Breast epithelium (tissue), 4 donors: ENCODE measurements around the gene BLOC1S6. TPM values are rescaled to one million over a fixed set of nuclear protein-coding genes. Genes with fewer than 3 reads are reported as not detected.

Experiments used
- DNase-seq, 2 donors: peaks; one replicate each; pipeline ENCODE4 v3.0.0-alpha.2; 2019; ENCODE audit warnings: low spot score in 2 of 2
- H3K27ac ChIP-seq, 2 donors: fragments of 200-600 bp; sonication (generic) in 1 of 2; one replicate each; pipeline ENCODE4 v1.5.1; 2016 to 2019; ENCODE audit warnings: mild to moderate bottlenecking in 1 of 2
- H3K27me3 ChIP-seq, 2 donors: fragments of 200-600 bp; sonication (generic) in 1 of 2; one replicate each; pipeline versions ENCODE4 v1.5.1 to v1.6.0; 2017 to 2019; ENCODE audit warnings: control low read depth in 1 of 2, mild to moderate bottlenecking in 1 of 2
- H3K36me3 ChIP-seq: fragments of 200-600 bp; one replicate; pipeline ENCODE4 v1.5.1; 2019
- H3K4me1 ChIP-seq, 2 donors: fragments of 200-600 bp; sonication (generic); one replicate each; pipeline ENCODE4 v1.5.1; 2016 to 2019; ENCODE audit warnings: control low read depth in 1 of 2
- H3K4me3 ChIP-seq, 3 donors: fragments of 200-600 bp; sonication (generic); 1 replicate in 2 of 3; 2 replicates in 1 of 3; pipeline ENCODE4 v1.5.1; 2016 to 2019; ENCODE audit warnings: mild to moderate bottlenecking in 3 of 3, moderate library complexity in 2 of 3
- H3K9me3 ChIP-seq, 2 donors: fragments of 200-600 bp; sonication (generic) in 1 of 2; one replicate each; pipeline ENCODE4 v1.5.1; 2016 to 2019; ENCODE audit warnings: control low read depth in 1 of 2
- CTCF ChIP-seq, 3 donors: fragments of 450-650 bp; IDR thresholded peaks; one replicate each; pipeline ENCODE4 v1.5.1; 2016 to 2017; ENCODE audit warnings: antibody characterized with exemption in 3 of 3, mild to moderate bottlenecking in 3 of 3, moderate library complexity in 3 of 3
- POLR2A ChIP-seq: fragments of 450-650 bp; IDR thresholded peaks from one replicate; pipeline ENCODE4 v1.6.1; 2016; ENCODE audit warnings: antibody characterized with exemption, mild to moderate bottlenecking, moderate library complexity
- POLR2AphosphoS5 ChIP-seq, 3 donors: sonication (generic); formaldehyde crosslinking; IDR thresholded peaks; one replicate each; pipeline ENCODE4 v1.6.1; 2017; ENCODE audit warnings: antibody characterized with exemption in 3 of 3
- intact Hi-C: fragments of 100-400 bp; cut with DNase I; formaldehyde crosslinking; loops from one replicate; pipeline ENCODE4 v1.15.1; 2023; ENCODE audit warnings: low total_unique reads
- total RNA-seq, 3 donors: library from RNA; depleted of rRNA; stranded (reverse); fragments of >200 nt; gene quantifications; one replicate each; pipeline ENCODE4 v1.1.0, GENCODE V29; 2016

Gene BLOC1S6
- total RNA-seq, 3 donors from 2014 or later: 52.1 to 94.1 (median 68.5) TPM

- no peak for TF ChIP-seq POLR2AphosphoS5 (IDR thresholded peaks at IDR 0.05)
- TF ChIP-seq POLR2A: no peak
- TF ChIP-seq CTCF (IDR thresholded peaks at IDR 0.05): no peak
- Histone ChIP-seq H3K27me3 (no peaks in the 10 kb centered on the region), H3K9me3 (no peaks in the 10 kb centered on the region), H3K27ac (no peak overlapping the region), H3K4me1 (no peaks in the 10 kb centered on the region), H3K36me3 (no peaks in the 10 kb centered on the region), H3K4me3 (no peak overlapping the region)
- intact Hi-C loops: no loop called here
- DNase-seq: no peak
Measured at GRCh38 chr15:45616901-45617323, 29.7 kb downstream of the BLOC1S6 start.

- H3K4me1 ChIP-seq: no peaks in the 10 kb centered on the region
- H3K4me3 ChIP-seq: no peak overlapping the region
- no peaks in the 10 kb centered on the region for H3K27me3 ChIP-seq
- no peaks in the 10 kb centered on the region for H3K9me3 ChIP-seq
- intact Hi-C loops: no loop called here
- TF ChIP-seq CTCF (IDR thresholded peaks at IDR 0.05) (no peak), POLR2AphosphoS5 (IDR thresholded peaks at IDR 0.05) (no peak), POLR2A (no peak)
- H3K27ac ChIP-seq: no peak overlapping the region
- no peaks in the 10 kb centered on the region for H3K36me3 ChIP-seq
- no peak for DNase-seq
Measured at GRCh38 chr15:45618813-45619212, 31.6 kb downstream of the BLOC1S6 start.

GRCh38 chr15:45628136-45628535 lies 41.0 kb downstream of the BLOC1S6 start:
- intact Hi-C loops: no loop called here
- Histone ChIP-seq H3K27ac (no peak overlapping the region), H3K27me3 (no peaks in the 10 kb centered on the region), H3K9me3 (peaks cover 11 to 20% of the 10 kb centered on the region in 2 donors), H3K4me1 (no peaks in the 10 kb centered on the region), H3K36me3 (no peaks in the 10 kb centered on the region), H3K4me3 (no peak overlapping the region)
- no peak for DNase-seq
- TF ChIP-seq CTCF (IDR thresholded peaks at IDR 0.05): no peak
- TF ChIP-seq POLR2AphosphoS5 (IDR thresholded peaks at IDR 0.05): no peak
- no peak for TF ChIP-seq POLR2A

GRCh38 chr15:45630917-45631691 lies 43.9 kb downstream of the BLOC1S6 start:
- Histone ChIP-seq H3K4me3 (peak overlapping the region in 2 of 3 donors; percentile 21 to 36), H3K9me3 (peaks cover 0 to 13% of the 10 kb centered on the region in 2 donors), H3K27ac (peak overlapping the region in 1 of 2 donors; percentile 77), H3K36me3 (no peaks in the 10 kb centered on the region), H3K27me3 (no peaks in the 10 kb centered on the region), H3K4me1 (no peaks in the 10 kb centered on the region)
- intact Hi-C loops: no loop called here
- no peak for DNase-seq
- TF ChIP-seq POLR2AphosphoS5 (IDR thresholded peaks at IDR 0.05) (no peak), POLR2A (no peak), CTCF (IDR thresholded peaks at IDR 0.05) (no peak)

- DNase-seq: no peak
- H3K27ac ChIP-seq: peak overlapping the region in 1 of 2 donors; percentile 77
- H3K9me3 ChIP-seq: peaks cover 0 to 7% of the 10 kb centered on the region in 2 donors
- peaks cover 0 to 5% of the 10 kb centered on the region in 2 donors for H3K4me1 ChIP-seq
- TF ChIP-seq CTCF (IDR thresholded peaks at IDR 0.05) (no peak), POLR2A (no peak), POLR2AphosphoS5 (IDR thresholded peaks at IDR 0.05) (no peak)
- intact Hi-C loops: no loop called here
- peak overlapping the region in 2 of 3 donors; percentile 21 to 36 for H3K4me3 ChIP-seq
- H3K36me3 ChIP-seq: no peaks in the 10 kb centered on the region
- H3K27me3 ChIP-seq: no peaks in the 10 kb centered on the region
Measured at GRCh38 chr15:45631776-45632175, 44.6 kb downstream of the BLOC1S6 start.
